HL-60 (cell line): ENCODE measurements around the gene GTF2I.

ENCODE experiments used
- DNase-seq, 2 experiments: peaks; one replicate each; pipeline ENCODE4 v3.0.0-alpha.2; 2010 to 2020; ENCODE audit warnings: low read depth in 1 of 2, low spot score in 1 of 2
- H3K27ac ChIP-seq: fragments of 250-450 bp; sonication (Bioruptor Pico); replicated peaks from 2 replicates; pipeline ENCODE4 v1.5.1; 2020; ENCODE audit warnings: mild to moderate bottlenecking, moderate library complexity
- H3K27me3 ChIP-seq: fragments of 250-450 bp; sonication (Bioruptor Pico); 2 replicates; pipeline ENCODE4 v1.5.1; 2021; ENCODE audit warnings: mild to moderate bottlenecking, moderate library complexity; ENCODE audit not compliant: insufficient read depth, poor library complexity, severe bottlenecking
- H3K4me3 ChIP-seq: replicated peaks from 2 replicates; pipeline ENCODE4 v1.5.1; 2011; ENCODE audit warnings: mild to moderate bottlenecking, control low read depth, low read length; ENCODE audit not compliant: insufficient read depth
- GABPA ChIP-seq: IDR thresholded peaks from 2 replicates; pipeline ENCODE4 v1.6.1; 2012; ENCODE audit warnings: low read depth
- POLR2AphosphoS5 ChIP-seq: IDR thresholded peaks from 2 replicates; pipeline ENCODE4 v1.6.1; 2012; ENCODE audit warnings: low read depth
- SPI1 ChIP-seq: IDR thresholded peaks from 2 replicates; pipeline ENCODE4 v1.6.1; 2012; ENCODE audit warnings: low read depth, mild to moderate bottlenecking, borderline replicate concordance
- TF ChIP-seq, protein P1 (sequence below): IDR thresholded peaks from one replicate; pipeline ENCODE4 v1.5.1; 2011; ENCODE audit warnings: low read length, control low read depth, inconsistent platforms; ENCODE audit not compliant: insufficient read depth
- TF ChIP-seq, protein P2 (sequence below): IDR thresholded peaks from 2 replicates; pipeline ENCODE4 v1.6.1; 2012; ENCODE audit warnings: low read depth; ENCODE audit not compliant: insufficient replicate concordance

Gene GTF2I

DNA sequence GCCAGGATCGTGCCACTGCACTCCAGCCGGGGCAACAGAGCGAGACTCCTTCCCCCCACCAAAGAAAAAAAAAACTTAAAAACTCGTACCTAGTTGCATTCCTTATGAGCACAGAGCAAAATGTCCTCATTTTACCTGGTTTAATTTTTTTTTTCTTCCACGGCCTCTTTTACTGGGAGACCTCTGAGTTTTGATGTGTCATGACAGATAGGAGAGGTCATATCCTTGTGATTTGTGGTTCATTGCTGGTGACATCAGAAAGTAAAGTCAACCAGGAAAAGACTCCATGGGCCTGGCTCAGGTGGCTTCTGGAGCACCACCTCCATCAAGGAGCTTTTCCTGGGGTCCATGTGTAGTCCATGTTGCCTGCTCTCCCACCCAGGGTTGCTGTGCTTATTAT lies 26.3 kb downstream of the GTF2I start:
- Histone ChIP-seq H3K27me3 (no peaks in the 10 kb centered on the region), H3K27ac (no peak overlapping the region), H3K4me3 (no peak overlapping the region)
- no peak for TF ChIP-seq POLR2AphosphoS5
- TF ChIP-seq SPI1, result no peak
- TF ChIP-seq GABPA, result no peak
- TF ChIP-seq, protein P1, sequence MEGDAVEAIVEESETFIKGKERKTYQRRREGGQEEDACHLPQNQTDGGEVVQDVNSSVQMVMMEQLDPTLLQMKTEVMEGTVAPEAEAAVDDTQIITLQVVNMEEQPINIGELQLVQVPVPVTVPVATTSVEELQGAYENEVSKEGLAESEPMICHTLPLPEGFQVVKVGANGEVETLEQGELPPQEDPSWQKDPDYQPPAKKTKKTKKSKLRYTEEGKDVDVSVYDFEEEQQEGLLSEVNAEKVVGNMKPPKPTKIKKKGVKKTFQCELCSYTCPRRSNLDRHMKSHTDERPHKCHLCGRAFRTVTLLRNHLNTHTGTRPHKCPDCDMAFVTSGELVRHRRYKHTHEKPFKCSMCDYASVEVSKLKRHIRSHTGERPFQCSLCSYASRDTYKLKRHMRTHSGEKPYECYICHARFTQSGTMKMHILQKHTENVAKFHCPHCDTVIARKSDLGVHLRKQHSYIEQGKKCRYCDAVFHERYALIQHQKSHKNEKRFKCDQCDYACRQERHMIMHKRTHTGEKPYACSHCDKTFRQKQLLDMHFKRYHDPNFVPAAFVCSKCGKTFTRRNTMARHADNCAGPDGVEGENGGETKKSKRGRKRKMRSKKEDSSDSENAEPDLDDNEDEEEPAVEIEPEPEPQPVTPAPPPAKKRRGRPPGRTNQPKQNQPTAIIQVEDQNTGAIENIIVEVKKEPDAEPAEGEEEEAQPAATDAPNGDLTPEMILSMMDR, result no peak
- TF ChIP-seq, protein P2, sequence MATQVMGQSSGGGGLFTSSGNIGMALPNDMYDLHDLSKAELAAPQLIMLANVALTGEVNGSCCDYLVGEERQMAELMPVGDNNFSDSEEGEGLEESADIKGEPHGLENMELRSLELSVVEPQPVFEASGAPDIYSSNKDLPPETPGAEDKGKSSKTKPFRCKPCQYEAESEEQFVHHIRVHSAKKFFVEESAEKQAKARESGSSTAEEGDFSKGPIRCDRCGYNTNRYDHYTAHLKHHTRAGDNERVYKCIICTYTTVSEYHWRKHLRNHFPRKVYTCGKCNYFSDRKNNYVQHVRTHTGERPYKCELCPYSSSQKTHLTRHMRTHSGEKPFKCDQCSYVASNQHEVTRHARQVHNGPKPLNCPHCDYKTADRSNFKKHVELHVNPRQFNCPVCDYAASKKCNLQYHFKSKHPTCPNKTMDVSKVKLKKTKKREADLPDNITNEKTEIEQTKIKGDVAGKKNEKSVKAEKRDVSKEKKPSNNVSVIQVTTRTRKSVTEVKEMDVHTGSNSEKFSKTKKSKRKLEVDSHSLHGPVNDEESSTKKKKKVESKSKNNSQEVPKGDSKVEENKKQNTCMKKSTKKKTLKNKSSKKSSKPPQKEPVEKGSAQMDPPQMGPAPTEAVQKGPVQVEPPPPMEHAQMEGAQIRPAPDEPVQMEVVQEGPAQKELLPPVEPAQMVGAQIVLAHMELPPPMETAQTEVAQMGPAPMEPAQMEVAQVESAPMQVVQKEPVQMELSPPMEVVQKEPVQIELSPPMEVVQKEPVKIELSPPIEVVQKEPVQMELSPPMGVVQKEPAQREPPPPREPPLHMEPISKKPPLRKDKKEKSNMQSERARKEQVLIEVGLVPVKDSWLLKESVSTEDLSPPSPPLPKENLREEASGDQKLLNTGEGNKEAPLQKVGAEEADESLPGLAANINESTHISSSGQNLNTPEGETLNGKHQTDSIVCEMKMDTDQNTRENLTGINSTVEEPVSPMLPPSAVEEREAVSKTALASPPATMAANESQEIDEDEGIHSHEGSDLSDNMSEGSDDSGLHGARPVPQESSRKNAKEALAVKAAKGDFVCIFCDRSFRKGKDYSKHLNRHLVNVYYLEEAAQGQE, result no peak
- DNase-seq, result no peak

DNA sequence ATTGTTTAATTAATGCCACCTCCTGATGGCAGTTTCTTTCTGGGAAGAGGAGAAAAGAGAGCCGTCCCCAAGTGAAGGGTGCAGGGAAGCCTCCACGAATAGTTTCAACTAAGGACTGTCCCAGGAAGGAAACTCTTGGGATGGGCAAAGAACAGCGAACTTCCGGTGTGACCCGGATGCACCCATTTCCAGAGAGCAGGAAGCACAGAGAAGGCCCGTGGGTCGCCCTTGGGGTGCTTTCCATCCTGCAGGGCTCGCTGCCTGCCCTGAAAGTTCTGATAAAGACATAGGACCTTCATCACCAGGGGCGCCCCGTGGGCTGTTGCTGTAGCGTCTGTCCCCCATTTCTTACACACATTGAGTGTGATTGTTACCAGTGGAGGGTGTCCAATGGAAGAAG lies 27.0 kb downstream of the GTF2I start:
- DNase-seq, result no peak
- Histone ChIP-seq H3K27ac (no peak overlapping the region), H3K4me3 (no peak overlapping the region), H3K27me3 (no peaks in the 10 kb centered on the region)
- TF ChIP-seq SPI1 (no peak), POLR2AphosphoS5 (no peak), GABPA (no peak)
- TF ChIP-seq, protein P2, result no peak
- TF ChIP-seq, protein P1, result no peak

DNA sequence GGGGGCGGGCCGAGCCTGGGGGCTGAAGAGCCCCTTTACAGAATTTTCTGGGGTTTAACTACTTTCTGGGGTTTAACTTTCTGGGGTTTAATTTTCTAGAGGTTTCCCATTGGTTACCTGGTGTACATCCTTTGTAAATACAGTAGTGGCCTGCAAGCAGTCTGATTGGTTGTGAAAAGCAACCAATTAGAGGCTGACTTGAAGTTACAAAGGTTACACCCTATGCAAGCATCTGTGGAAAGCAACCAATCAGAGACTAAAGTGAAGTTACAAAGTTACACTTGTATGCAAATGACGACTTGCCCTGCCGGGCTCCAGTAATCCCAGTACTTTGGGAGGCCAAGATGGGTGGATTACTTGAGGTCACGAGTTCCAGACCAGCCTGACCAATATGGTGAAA lies 27.4 kb downstream of the GTF2I start:
- Histone ChIP-seq H3K27ac (no peak overlapping the region), H3K27me3 (no peaks in the 10 kb centered on the region), H3K4me3 (no peak overlapping the region)
- no peak for DNase-seq
- TF ChIP-seq SPI1 (no peak), POLR2AphosphoS5 (no peak), GABPA (no peak)
- TF ChIP-seq, protein P2, result no peak
- TF ChIP-seq, protein P1, result no peak
